Sigmoid colon (tissue), 7 donors: ENCODE measurements around the gene ADARB2. TPM values are rescaled to one million over a fixed set of nuclear protein-coding genes. Genes with fewer than 3 reads are reported as not detected.

ENCODE experiments used
- DNase-seq: peaks from one replicate; pipeline ENCODE4 v3.0.0-alpha.2; 2019
- H3K27ac ChIP-seq, 4 donors: fragments of 200-600 bp; sonication (generic); one replicate each; pipeline ENCODE4 v1.5.1; 2016 to 2019; ENCODE audit warnings: mild to moderate bottlenecking in 1 of 4
- H3K27me3 ChIP-seq, 3 donors: fragments of 200-600 bp; sonication (generic); one replicate each; pipeline ENCODE4 v1.5.1; 2019; ENCODE audit warnings: mild to moderate bottlenecking in 1 of 3
- H3K36me3 ChIP-seq, 4 donors: fragments of 200-600 bp; sonication (generic); one replicate each; pipeline ENCODE4 v1.5.1; 2016 to 2019
- H3K4me1 ChIP-seq, 4 donors: fragments of 200-600 bp; sonication (generic); one replicate each; pipeline ENCODE4 v1.5.1; 2017 to 2019
- H3K4me3 ChIP-seq, 4 donors: fragments of 200-600 bp; sonication (generic); one replicate each; pipeline ENCODE4 v1.5.1; 2017 to 2019; ENCODE audit warnings: mild to moderate bottlenecking in 2 of 4, moderate library complexity in 1 of 4
- H3K9me3 ChIP-seq, 4 donors: fragments of 200-600 bp in 3 of 4; sonication (generic) in 3 of 4; one replicate each; pipeline versions ENCODE4 v1.5.1 to v1.6.1; 2013 to 2019
- EP300 ChIP-seq, 4 donors: sonication (generic); formaldehyde crosslinking; IDR thresholded peaks; one replicate each; pipeline ENCODE4 v1.6.1; 2017; ENCODE audit warnings: antibody characterized with exemption in 4 of 4
- POLR2A ChIP-seq, 2 donors: fragments of 450-650 bp; IDR thresholded peaks; one replicate each; pipeline ENCODE4 v1.6.1; 2016; ENCODE audit warnings: antibody characterized with exemption in 2 of 2, mild to moderate bottlenecking in 2 of 2, moderate library complexity in 2 of 2
- POLR2AphosphoS5 ChIP-seq, 4 donors: sonication (generic); formaldehyde crosslinking; IDR thresholded peaks; one replicate each; pipeline ENCODE4 v1.6.1; 2017; ENCODE audit warnings: antibody characterized with exemption in 4 of 4
- WGBS, 2 donors: extraction: QIAGEN DNeasy Blood & Tissue Kit; methylation state at CpG; one replicate each; pipeline ENCODE4 v1.1.7; 2013; 5-methylcytosine and 5-hydroxymethylcytosine counted together
- intact Hi-C: fragments of 100-400 bp; cut with DNase I; formaldehyde crosslinking; loops from one replicate; pipeline ENCODE4 v1.15.1; 2023
- polyA plus RNA-seq, 3 donors: library from polyadenylated mRNA; stranded (reverse); fragments of 200-250 nt; gene quantifications; one replicate each; pipeline ENCODE4 v1.2.3, GENCODE V29; 2013
- total RNA-seq, 4 donors: library from RNA; depleted of rRNA; stranded (reverse); fragments of >200 nt; gene quantifications; one replicate each; pipeline ENCODE4 v1.1.0, GENCODE V29; 2016
- TF ChIP-seq, protein P1 (sequence below), 4 experiments: fragments of 450-650 bp in 3 of 4; fragments of 200-600 bp in 1 of 4; IDR thresholded peaks; one replicate each; pipeline ENCODE4 v1.5.1; 2016 to 2019; ENCODE audit warnings: antibody characterized with exemption in 4 of 4, mild to moderate bottlenecking in 3 of 4, moderate library complexity in 2 of 4
- donor health status: healthy with polysubstance abuse.
- donor health status: Bipolar disorder and iron deficiency.
- donor health status: healthy.

The ADARB2 gene
- total and polyA plus RNA-seq, 7 donors: 0.60 to 5.9 (median 3.5) TPM; not detected in 1

DNA sequence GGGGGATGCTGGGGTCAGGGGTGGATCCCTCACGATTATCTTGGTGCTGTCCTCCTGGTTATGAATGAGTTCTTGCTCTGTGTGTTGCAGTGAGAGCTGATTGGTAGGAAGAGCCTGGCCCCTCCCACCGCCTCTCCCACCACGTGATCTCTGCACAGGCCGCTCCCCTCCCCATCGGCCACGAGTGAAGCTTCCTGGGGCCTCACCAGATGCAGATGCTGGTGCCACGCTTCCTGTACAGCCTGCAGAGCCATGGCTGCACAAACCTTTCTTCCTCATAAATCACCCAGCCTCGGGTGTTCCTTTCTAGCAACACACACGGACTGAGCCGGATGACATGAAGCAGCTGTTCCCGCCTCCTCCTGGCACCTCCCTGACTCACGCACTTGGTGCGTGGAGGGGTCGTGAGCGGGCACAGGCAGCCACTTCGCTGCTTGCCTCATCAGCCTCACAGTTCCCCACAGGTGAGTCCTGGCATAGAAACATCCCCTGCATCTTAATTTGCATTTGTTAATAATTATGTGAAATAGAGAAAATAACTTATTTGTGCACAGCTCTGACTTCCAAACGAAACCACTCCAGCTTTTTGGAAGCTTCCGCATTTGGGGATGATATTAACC lies 210.8 kb downstream of the ADARB2 start:
- DNase-seq: peak; percentile 44
- no peak for TF ChIP-seq EP300 (IDR thresholded peaks at IDR 0.05)
- TF ChIP-seq POLR2A (IDR thresholded peaks at IDR 0.05): no peak
- TF ChIP-seq, protein P1, sequence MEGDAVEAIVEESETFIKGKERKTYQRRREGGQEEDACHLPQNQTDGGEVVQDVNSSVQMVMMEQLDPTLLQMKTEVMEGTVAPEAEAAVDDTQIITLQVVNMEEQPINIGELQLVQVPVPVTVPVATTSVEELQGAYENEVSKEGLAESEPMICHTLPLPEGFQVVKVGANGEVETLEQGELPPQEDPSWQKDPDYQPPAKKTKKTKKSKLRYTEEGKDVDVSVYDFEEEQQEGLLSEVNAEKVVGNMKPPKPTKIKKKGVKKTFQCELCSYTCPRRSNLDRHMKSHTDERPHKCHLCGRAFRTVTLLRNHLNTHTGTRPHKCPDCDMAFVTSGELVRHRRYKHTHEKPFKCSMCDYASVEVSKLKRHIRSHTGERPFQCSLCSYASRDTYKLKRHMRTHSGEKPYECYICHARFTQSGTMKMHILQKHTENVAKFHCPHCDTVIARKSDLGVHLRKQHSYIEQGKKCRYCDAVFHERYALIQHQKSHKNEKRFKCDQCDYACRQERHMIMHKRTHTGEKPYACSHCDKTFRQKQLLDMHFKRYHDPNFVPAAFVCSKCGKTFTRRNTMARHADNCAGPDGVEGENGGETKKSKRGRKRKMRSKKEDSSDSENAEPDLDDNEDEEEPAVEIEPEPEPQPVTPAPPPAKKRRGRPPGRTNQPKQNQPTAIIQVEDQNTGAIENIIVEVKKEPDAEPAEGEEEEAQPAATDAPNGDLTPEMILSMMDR (IDR thresholded peaks at IDR 0.05): no peak
- no peak for TF ChIP-seq POLR2AphosphoS5 (IDR thresholded peaks at IDR 0.05)
- intact Hi-C loops: no loop called here
- H3K36me3 ChIP-seq: no peaks in the 10 kb centered on the region
- peak overlapping the region in 1 of 4 donors; percentile 15 for H3K4me3 ChIP-seq
- 54 to 63% methylated on average over 18 of the region's 18 CpGs for WGBS, 2 donors
- peaks cover 0 to 13% (median 0%) of the 10 kb centered on the region in 3 donors for H3K27me3 ChIP-seq
- no peaks in the 10 kb centered on the region for H3K9me3 ChIP-seq
- no peak overlapping the region for H3K27ac ChIP-seq
- no peaks in the 10 kb centered on the region for H3K4me1 ChIP-seq

DNA sequence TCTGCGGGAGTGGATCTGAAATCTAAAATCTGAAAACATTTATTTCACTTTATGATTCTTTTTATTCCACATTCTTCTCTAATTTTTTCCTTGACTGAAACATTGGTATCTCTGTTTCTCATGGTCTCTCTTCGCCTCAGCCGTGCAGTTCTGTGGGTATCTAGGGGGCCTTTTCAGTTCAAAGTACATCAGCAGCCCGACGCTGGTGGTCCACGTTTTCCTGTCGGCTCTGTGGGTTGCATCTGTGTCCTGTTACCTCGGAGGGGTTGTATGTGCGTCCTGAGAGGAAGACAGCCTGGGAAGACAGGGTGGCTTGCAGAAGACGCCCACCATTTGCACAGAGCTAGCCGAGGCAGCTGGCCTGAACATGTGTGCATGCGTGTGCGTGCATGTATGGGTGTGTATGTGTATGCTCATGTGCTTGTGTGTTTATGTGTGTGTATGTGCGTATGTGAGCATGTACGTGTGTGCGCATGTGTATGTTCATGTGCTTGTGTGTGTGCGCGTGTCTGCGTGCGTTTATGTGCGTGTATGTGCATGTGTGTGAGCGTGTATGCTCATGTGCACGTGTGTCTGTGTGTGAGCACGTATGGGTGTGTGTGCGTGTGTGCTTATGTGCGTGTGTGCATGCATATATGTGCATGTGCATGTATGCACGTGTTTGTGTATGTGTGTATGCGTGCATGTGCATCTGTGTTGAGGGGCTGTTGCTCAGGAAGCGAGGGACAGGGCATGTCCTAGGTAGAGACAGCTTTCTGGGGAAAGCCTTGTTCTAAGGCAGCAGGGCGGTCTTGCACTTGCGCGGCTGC lies 211.8 kb downstream of the ADARB2 start:
- Histone ChIP-seq H3K4me3 (no peak overlapping the region), H3K27me3 (peaks cover 0 to 13% (median 0%) of the 10 kb centered on the region in 3 donors), H3K36me3 (no peaks in the 10 kb centered on the region), H3K4me1 (no peaks in the 10 kb centered on the region), H3K9me3 (no peaks in the 10 kb centered on the region), H3K27ac (no peak overlapping the region)
- DNase-seq: peak; percentile 39
- 93 to 94% methylated on average over 32 of the region's 32 CpGs for WGBS, 2 donors
- TF ChIP-seq POLR2A (IDR thresholded peaks at IDR 0.05): no peak
- intact Hi-C loops: no loop called here

DNA sequence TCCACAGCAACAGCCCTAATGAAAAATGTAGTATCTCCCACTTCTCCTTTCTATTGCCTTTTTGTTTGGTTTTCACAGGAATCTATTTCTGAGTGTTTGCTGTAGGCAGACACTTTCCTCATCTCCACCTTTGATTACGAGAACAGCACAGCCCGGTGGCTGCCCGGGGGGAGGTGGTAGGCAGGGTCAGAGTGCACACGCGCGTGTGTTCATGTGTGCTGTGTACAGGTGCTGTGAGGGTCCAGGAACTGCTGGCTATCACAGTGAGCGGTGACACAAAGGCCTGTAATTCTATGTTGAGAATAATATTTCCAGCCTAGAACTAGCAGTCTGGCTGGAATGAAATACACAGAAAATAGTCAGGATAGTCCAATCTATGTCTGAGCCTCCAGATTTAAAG lies 212.8 kb downstream of the ADARB2 start:
- H3K27me3 ChIP-seq: peaks cover 0 to 13% (median 0%) of the 10 kb centered on the region in 3 donors
- TF ChIP-seq EP300 (IDR thresholded peaks at IDR 0.05): no peak
- TF ChIP-seq POLR2A (IDR thresholded peaks at IDR 0.05): no peak
- TF ChIP-seq, protein P1 (IDR thresholded peaks at IDR 0.05): no peak
- TF ChIP-seq POLR2AphosphoS5 (IDR thresholded peaks at IDR 0.05): no peak
- H3K4me3 ChIP-seq: no peak overlapping the region
- DNase-seq: peak; percentile 13
- H3K36me3 ChIP-seq: no peaks in the 10 kb centered on the region
- intact Hi-C loops: no loop called here
- no peaks in the 10 kb centered on the region for H3K9me3 ChIP-seq
- no peak overlapping the region for H3K27ac ChIP-seq
- no peaks in the 10 kb centered on the region for H3K4me1 ChIP-seq
- WGBS, 2 donors: 27 to 66% methylated on average over 7 of the region's 7 CpGs

DNA sequence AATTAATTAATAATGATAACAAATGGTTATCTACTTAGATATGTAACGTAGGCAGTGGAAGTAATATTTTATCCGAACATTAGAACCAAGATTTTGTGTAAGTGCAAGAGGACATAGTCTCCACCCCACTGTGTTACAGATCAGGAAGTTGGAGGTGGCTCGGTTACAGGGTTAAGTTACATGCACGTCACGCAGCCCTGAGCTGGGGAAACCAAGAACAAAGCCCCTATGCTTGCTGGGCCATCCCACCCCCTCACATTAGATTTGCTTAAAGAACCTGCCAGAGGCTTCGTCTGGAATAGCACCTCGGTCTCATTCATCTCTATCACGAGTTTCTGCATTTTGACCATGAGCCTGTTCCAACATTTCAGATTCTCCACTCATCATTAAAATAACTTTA lies 214.1 kb downstream of the ADARB2 start:
- no peak for DNase-seq
- H3K27ac ChIP-seq: no peak overlapping the region
- WGBS, 2 donors: 72 to 78% methylated on average over 8 of the region's 8 CpGs
- no peak overlapping the region for H3K4me3 ChIP-seq
- intact Hi-C loops: no loop called here
- no peaks in the 10 kb centered on the region for H3K9me3 ChIP-seq
- no peak for TF ChIP-seq POLR2A (IDR thresholded peaks at IDR 0.05)
- no peak for TF ChIP-seq POLR2AphosphoS5 (IDR thresholded peaks at IDR 0.05)
- TF ChIP-seq, protein P1 (IDR thresholded peaks at IDR 0.05): no peak
- H3K27me3 ChIP-seq: peaks cover 0 to 7% (median 0%) of the 10 kb centered on the region in 3 donors
- H3K4me1 ChIP-seq: no peaks in the 10 kb centered on the region
- H3K36me3 ChIP-seq: no peaks in the 10 kb centered on the region

DNA sequence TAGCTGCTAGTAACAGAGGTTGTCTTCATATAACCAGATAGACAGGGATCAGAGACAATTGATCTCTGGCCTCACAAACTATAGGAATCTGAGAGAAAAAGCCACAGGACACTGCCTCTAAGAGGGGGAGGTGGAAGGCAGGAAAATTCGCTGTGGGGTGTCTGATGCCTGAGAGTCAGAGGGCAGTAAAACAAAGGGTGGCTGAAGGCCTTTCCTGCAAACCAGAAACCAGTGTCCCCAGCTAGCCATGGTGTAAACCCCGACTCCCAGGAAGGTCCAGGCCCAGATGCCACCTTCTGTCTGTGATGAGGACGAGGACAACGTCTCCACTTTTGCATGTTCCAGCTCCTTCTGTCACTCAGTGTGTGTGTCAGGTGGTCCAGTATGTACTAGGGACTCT lies 215.1 kb downstream of the ADARB2 start:
- DNase-seq: no peak
- WGBS, 2 donors: 61 to 73% methylated on average over 4 of the region's 4 CpGs
- no peaks in the 10 kb centered on the region for H3K36me3 ChIP-seq
- H3K4me1 ChIP-seq: no peaks in the 10 kb centered on the region
- H3K4me3 ChIP-seq: no peak overlapping the region
- H3K27ac ChIP-seq: no peak overlapping the region
- no peaks in the 10 kb centered on the region for H3K9me3 ChIP-seq
- no peak for TF ChIP-seq POLR2A (IDR thresholded peaks at IDR 0.05)
- TF ChIP-seq POLR2AphosphoS5 (IDR thresholded peaks at IDR 0.05): no peak
- TF ChIP-seq EP300 (IDR thresholded peaks at IDR 0.05): no peak
- TF ChIP-seq, protein P1 (IDR thresholded peaks at IDR 0.05): no peak
- H3K27me3 ChIP-seq: peaks cover 0 to 6% (median 0%) of the 10 kb centered on the region in 3 donors
- intact Hi-C loops: no loop called here
